OCI-LY1 (cell line): ENCODE results near the gene FBXO36.

Experiments used
- CTCF ChIP-seq: fragments of 200-600 bp; sonication (generic), shearing (Covaris generic); IDR thresholded peaks from 2 replicates; pipeline ENCODE4 v1.5.1; 2017; ENCODE audit warnings: mild to moderate bottlenecking, antibody characterized with exemption, low read length, moderate library complexity, mixed read lengths
- EZH2 ChIP-seq: fragments of 200-600 bp; sonication (generic), shearing (Covaris generic); IDR thresholded peaks from 2 replicates; pipeline ENCODE4 v1.8.0; 2017; ENCODE audit warnings: borderline replicate concordance, mixed run types, mild to moderate bottlenecking, antibody characterized with exemption, low read length, moderate library complexity, mixed read lengths

- TF ChIP-seq CTCF (no peak), EZH2 (no peak)
Measured at GRCh38 chr2:229914171-229914570, 8.1 kb upstream of the FBXO36 start.
